Urinary bladder (tissue), 4 donors: ENCODE data around the gene ZNF488. TPM values are rescaled to one million over a fixed set of nuclear protein-coding genes. Genes with fewer than 3 reads are reported as not detected.
"Not testable (repeated sequence)": the region's sequence is repeated elsewhere in the genome, so short reads cannot be mapped to it uniquely, and the experiment has no call there.

Experiments used
- DNase-seq: peaks from one replicate; pipeline ENCODE4 v3.0.0-alpha.2; 2015; ENCODE audit errors: extremely low spot score
- H3K27ac ChIP-seq: one replicate; pipeline ENCODE4 v1.5.1; 2013; ENCODE audit warnings: low read depth, mild to moderate bottlenecking, moderate library complexity
- H3K36me3 ChIP-seq: one replicate; pipeline ENCODE4 v1.6.1; 2013; ENCODE audit warnings: mild to moderate bottlenecking, moderate library complexity; ENCODE audit not compliant: insufficient read depth
- H3K4me1 ChIP-seq: one replicate; pipeline ENCODE4 v1.6.1; 2013; ENCODE audit warnings: mild to moderate bottlenecking, moderate library complexity; ENCODE audit not compliant: insufficient read depth
- H3K4me3 ChIP-seq: one replicate; pipeline ENCODE4 v1.5.1; 2013; ENCODE audit warnings: low read depth, low read length
- WGBS: extraction: QIAGEN DNeasy Blood & Tissue Kit; methylation state at CpG from one replicate; pipeline ENCODE4 v1.1.7; 2013; 5-methylcytosine and 5-hydroxymethylcytosine counted together
- polyA plus RNA-seq: library from polyadenylated mRNA; stranded (reverse); fragments of 200-250 nt; gene quantifications from one replicate; pipeline ENCODE4 v1.2.3, GENCODE V29; 2013
- total RNA-seq: library from RNA; depleted of rRNA; stranded (reverse); fragments of >200 nt; gene quantifications from one replicate; pipeline ENCODE4 v1.2.3, GENCODE V29; 2014
- donor health status: healthy with polysubstance abuse.
- donor health status: healthy.

ZNF488 gene
- total and polyA plus RNA-seq, 2 donors, result 0.41 to 0.63 TPM

DNA sequence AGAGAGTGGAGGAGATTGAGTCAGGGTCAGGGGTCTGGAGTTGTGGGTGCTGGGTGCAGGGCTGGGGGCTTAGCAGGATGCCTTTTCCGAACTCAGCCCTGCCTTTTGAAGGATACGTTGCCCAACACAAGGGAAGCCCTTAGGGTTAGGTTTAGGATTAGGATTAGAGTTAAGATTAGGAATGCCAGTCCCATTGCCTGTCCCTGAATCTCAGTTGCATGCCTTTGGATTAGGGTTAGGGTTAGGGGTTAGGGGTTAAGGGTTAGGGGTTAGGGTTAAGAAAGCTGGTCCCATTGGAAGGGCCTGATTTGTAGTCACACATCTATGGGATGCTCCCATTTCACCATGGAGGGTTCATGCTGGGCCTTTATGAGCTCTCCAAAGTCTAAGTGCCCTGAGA lies 20.8 kb upstream of the ZNF488 start:
- no peaks in the 10 kb centered on the region for H3K4me1 ChIP-seq
- no peaks in the 10 kb centered on the region for H3K36me3 ChIP-seq
- no peak for DNase-seq
- 92% methylated on average over 2 of the region's 2 CpGs for WGBS
- H3K4me3 ChIP-seq, result no peak overlapping the region
- no peak overlapping the region for H3K27ac ChIP-seq

DNA sequence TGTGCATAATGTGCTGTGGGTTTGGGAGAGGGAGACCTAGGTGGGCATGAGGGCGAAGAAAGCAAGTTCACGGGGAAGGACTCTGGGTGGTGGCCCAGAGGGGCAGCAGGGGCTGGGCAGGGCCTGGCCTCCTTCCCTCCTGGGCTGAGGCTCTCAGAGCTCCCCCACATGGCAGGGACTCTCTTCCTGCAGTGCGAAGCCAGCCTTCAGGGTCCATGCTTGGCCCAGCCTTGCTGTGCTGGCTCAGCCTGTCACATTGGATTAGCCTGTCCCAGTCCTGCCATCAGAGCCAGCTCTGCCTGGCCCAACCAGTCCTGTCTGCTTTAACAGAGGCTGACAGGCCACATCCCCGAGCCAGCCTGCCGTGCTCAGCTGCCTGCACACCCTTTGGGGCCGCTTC lies 20.4 kb upstream of the ZNF488 start:
- WGBS, result 83% methylated on average over 6 of the region's 6 CpGs
- H3K4me1 ChIP-seq, result no peaks in the 10 kb centered on the region
- H3K4me3 ChIP-seq, result no peak overlapping the region
- H3K36me3 ChIP-seq, result no peaks in the 10 kb centered on the region
- H3K27ac ChIP-seq, result no peak overlapping the region
- no peak for DNase-seq

DNA sequence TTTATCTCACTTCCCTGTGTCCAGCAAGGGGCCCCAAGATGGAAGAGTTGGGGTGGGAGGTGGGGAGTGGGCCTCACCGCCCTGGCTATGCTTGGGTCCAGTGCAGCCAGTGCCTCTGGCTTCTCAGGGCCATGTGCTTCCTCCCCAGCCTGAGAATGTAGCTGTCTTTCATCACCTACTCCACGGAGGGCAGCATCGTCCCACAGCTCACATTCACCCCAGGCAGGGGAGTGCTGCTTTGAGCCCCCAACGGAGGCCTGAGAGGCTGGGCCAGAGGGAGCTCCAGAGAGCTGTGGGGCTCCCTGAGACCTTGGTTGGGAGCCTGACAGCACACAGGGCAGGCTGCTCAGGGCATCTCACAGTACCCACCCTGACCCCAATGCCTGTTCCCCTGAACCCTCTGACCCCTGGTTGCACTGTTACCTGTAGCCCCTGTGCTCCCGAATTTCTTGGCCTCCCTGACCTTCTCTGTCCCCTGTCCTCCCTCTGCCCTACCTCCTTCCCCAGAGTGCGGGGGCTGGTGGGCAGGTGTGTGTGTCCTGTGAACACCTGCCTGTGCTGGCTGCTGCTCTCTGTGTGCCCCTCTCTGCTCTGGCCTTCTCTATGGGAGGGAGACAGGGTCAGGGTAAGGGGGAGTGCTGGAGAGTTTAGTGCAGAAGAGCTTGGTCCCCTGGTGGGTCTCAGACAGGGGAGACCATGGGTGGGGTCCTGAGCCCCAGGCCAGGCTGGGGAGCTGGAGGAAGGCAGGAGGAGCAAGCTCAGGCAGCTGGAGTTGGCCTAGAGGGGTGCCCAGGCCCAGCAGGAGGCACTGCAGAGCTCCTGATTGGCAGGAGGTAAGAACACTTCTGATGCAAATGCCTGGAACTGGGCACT lies 19.6 kb upstream of the ZNF488 start:
- WGBS, result 70% methylated on average over 6 of the region's 6 CpGs
- DNase-seq, result no peak
- Histone ChIP-seq H3K27ac (no peak overlapping the region), H3K4me1 (no peaks in the 10 kb centered on the region), H3K4me3 (no peak overlapping the region), H3K36me3 (no peaks in the 10 kb centered on the region)

DNA sequence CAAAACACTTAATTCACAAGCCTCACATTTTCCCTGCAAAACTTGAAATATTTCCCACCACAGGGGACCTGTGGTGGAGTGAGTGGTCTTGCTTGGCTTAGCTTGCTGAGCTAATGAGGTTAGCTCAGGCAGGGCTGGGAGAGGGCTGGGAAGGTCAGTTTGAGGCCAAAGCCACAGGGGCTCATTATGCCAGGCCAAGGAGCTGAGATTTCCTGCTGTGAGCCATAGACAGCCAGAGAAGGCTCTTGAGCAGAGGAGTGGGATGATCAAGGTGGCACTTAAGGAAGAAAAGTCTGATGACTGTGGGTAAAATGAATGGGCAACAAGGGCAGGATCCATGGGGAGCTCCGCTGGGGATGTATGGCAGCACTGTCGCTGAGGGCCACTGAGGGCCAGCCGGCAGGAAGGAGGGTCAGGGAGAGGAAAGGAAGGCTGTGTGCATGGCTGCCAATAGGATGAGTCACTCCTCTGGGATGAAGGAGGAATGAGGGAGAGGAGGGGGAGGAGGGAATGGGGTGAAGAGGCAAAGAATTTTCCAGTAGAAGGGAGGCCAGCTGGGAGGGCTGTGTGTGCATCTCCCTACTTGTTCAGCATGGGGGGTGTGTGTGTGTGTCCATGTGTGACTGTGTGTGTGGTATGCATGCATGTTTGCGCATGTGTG lies 18.7 kb upstream of the ZNF488 start:
- 40% methylated on average over 4 of the region's 4 CpGs for WGBS
- Histone ChIP-seq H3K4me3 (no peak overlapping the region), H3K4me1 (no peaks in the 10 kb centered on the region), H3K36me3 (no peaks in the 10 kb centered on the region), H3K27ac (no peak overlapping the region)
- no peak for DNase-seq

DNA sequence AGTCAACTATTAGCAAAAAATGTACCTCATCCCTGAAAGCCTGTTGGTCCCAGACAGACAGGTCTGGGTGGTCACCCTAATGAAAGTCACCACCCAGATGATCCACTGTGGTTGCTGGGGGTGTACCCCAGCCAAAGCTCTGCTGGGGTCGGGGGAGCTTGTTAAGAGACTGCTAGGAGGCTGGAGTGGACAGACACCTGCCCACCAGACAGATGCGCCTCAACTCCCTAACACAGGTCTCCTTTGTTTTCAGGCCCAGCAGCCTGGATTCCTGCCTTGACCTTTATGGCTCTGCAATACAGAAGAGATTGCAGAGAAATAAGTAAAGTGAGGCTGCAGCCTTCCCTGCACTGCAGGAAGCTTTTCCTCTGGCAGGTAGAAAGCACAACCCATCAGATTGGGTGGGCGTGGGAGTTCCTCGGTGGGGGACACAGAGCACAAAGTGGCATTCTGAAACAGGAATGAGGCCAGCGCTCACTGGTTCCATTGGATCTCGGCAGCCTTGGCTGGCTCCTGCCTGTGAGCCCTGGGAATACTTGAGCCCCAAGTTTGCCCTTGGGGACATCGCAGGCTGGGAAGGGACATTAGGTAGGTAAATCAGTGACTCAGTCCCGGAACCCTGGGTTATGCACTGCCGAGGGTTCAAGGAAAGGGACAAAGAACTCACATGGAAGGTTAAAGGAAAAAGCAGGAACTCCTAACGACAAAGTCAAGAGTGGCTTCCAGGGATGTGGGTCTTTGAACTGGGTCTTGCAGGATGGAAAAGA lies 18.0 kb upstream of the ZNF488 start:
- Histone ChIP-seq H3K36me3 (no peaks in the 10 kb centered on the region), H3K4me1 (no peaks in the 10 kb centered on the region), H3K4me3 (no peak overlapping the region), H3K27ac (no peak overlapping the region)
- DNase-seq, result no peak
- WGBS, result 95% methylated on average over 10 of the region's 10 CpGs

DNA sequence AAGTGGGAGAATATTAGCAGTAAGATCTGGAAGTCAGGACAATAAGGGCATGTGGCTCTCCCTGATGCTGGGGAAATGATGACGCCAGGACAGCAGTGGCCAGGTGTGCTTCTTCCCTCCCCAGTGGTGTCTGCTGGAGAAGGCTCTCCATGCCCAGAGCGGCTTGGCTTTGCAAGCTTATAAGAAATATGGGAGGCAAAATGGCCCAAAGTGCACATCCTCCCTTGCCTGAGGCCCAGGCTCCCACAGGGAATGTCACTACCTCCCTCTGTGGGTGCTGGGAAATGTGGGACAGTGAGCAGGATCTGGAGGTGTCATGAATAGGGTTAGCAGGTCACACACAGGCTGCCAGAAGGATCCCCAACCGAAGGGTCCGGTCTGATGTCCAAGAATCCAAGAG lies 17.1 kb upstream of the ZNF488 start:
- no peak for DNase-seq
- Histone ChIP-seq H3K4me1 (no peaks in the 10 kb centered on the region), H3K4me3 (no peak overlapping the region), H3K36me3 (no peaks in the 10 kb centered on the region), H3K27ac (no peak overlapping the region)
- WGBS, result 97% methylated on average over 4 of the region's 4 CpGs

DNA sequence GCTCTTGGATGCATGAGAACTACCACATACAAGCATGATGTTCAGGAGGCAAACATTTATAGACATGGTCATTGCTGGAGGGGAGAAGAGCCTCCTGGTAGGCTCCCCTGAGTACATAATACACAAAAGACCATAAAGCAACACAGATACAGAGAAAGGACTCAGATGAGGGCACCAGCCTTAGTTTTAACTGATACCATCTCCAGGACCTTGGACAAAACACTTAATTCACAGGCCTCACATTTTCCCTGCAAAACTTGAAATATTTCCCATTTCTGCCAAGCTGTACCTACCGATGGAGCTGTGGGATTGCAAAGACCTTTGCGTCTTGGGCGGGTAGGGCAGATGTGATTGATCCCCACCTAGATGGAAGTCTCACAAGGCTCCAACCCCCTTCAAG lies 16.7 kb upstream of the ZNF488 start:
- Histone ChIP-seq H3K4me3 (no peak overlapping the region), H3K4me1 (no peaks in the 10 kb centered on the region), H3K36me3 (no peaks in the 10 kb centered on the region), H3K27ac (no peak overlapping the region)
- no peak for DNase-seq
- WGBS, result 94% methylated on average over 3 of the region's 3 CpGs

DNA sequence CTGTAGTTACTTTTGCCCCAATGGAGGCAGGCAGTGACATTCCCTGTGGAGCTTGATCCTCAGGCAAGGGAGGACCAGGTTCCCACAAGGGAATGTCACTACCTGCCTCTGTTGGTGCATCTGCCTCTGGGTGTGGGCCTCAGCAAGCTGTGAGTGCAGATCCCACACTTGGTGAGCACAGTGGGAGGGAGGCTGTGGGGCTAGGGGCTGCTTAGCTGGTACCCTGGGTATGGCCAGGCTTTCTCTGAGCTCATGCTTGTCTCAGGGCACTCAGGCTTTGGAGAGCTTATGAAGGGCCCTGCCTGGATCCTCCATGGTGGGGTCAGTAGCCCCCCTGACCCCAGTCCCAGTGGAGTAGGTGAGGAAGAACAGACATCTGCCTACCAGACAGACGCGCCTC lies 16.2 kb upstream of the ZNF488 start:
- no peaks in the 10 kb centered on the region for H3K36me3 ChIP-seq
- 94% methylated on average over 2 of the region's 2 CpGs for WGBS
- no peak overlapping the region for H3K27ac ChIP-seq
- H3K4me3 ChIP-seq, result no peak overlapping the region
- no peaks in the 10 kb centered on the region for H3K4me1 ChIP-seq
- DNase-seq, result no peak

DNA sequence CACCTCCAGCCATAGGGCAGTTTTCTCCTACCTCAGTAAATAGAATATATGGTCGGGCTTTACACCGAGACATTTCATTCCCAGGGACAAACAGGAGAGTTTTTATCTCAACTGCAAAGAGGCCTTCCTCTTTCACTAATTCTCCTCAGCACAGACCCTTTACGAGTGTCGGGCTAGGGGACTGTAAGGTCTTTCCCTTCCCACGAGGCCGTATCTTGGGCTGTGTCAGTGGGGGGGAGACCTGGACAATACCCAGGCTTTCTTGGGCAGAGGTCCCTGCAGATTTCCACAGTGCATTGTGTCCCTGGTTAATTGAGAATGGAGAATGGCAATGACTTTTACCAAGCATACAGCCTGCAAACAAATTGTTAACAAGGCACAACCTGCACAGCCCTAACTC lies 13.2 kb upstream of the ZNF488 start:
- DNase-seq, result no peak
- Histone ChIP-seq H3K27ac (no peak overlapping the region), H3K36me3 (no peaks in the 10 kb centered on the region), H3K4me3 (no peak overlapping the region), H3K4me1 (no peaks in the 10 kb centered on the region)
- WGBS, result 72% methylated on average over 6 of the region's 6 CpGs

DNA sequence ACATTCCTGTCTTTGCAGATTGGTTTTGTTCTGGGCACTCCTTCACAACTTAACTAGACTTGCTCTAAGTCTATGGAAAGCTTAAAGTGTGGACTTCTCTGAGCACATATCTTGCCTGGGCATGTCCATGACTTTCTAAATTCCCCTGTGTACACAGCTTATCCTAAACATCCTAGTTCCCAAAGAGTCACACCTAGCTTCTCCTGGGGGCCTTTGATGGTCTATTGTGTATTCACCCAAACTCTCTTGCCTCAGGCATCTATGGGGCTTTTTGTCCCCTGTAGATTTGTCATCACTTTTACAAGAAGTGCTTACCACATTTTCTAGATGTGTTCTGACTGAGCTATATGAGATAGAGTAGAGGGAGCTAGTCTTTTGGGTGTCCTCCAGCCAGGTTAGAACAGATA lies 12.2 kb upstream of the ZNF488 start:
- no peak overlapping the region for H3K4me3 ChIP-seq
- DNase-seq, result no peak
- no peaks in the 10 kb centered on the region for H3K36me3 ChIP-seq
- H3K4me1 ChIP-seq, result no peaks in the 10 kb centered on the region
- no peak overlapping the region for H3K27ac ChIP-seq

DNA sequence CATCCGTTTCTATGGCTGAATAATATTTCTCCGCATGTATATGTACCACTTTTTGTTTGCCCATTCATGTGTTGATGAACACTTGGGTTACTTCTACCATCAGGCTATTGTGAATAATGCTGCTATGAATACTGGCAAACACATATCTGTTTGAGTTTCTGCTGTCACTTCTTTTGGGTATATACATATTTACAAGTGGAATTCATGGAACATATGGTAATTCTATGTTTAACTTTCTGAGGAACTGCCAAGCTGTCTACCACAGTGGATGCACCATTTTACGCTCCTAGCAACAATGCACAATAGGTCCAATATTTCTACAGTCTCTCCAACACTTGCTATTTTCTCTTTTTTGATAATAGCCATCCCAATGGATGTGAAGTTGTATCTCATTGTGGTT lies 5.5 kb upstream of the ZNF488 start:
- H3K27ac ChIP-seq, result no peak overlapping the region
- H3K4me3 ChIP-seq, result no peak overlapping the region
- H3K4me1 ChIP-seq, result no peaks in the 10 kb centered on the region
- DNase-seq, result no peak
- H3K36me3 ChIP-seq, result no peaks in the 10 kb centered on the region
- WGBS, result 96% methylated on average over 3 of the region's 3 CpGs

DNA sequence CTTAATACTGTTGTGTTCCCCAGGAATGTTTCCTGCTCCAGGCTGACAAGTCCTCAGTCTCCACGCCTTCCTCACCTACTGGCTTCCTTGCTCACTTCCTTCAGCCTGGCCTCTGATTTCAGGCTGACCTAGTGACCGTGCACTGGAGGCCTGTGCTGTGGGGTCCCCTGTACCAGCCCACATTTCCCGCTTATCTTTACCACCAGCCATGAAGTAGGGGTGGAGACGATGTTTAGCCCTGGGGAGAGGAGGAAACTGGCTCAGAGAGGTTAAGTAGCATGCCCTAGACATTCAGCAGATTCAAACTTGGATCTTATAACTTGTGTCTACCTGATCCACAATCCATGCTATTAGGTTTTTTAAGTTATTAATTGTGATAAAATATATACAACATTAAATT lies 4.8 kb upstream of the ZNF488 start:
- DNase-seq, result no peak
- 85% methylated on average over 4 of the region's 4 CpGs for WGBS
- no peak overlapping the region for H3K4me3 ChIP-seq
- no peak overlapping the region for H3K27ac ChIP-seq
- no peaks in the 10 kb centered on the region for H3K4me1 ChIP-seq
- H3K36me3 ChIP-seq, result no peaks in the 10 kb centered on the region

DNA sequence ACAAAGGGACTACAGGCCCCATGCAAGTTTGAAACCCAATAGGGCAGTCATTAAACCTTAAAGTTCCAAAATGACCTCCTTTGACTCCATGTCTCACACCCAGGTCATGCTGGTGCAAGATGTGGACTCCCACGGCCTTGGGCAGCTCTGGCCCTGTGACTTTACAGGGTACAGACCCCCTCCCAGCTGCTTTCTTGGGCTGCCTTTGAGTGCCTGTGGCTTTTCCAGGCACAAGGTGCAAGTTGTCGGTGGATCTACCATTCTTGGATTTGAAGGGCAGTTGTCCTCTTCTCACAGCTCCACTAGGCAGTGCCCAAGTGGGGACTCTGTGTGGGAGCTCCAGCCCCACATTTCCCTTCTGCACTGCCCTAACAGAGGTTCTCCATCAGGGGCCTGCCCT lies 2.0 kb upstream of the ZNF488 start:
- WGBS, result 95% methylated on average over 2 of the region's 2 CpGs
- H3K36me3 ChIP-seq, H3K27ac ChIP-seq, H3K4me1 ChIP-seq, DNase-seq, H3K4me3 ChIP-seq: not testable (repeated sequence)
